ENCODE measurements around the gene GDF2.

- TF ChIP-seq CTCF (IDR thresholded peaks at IDR 0.05; ENCODE audit: insufficient read depth, low read length): no peak
- no peak for TF ChIP-seq REST (IDR thresholded peaks at IDR 0.05; ENCODE audit: insufficient replicate concordance, low read depth)
- no peak for TF ChIP-seq GABPA (IDR thresholded peaks at IDR 0.05; ENCODE audit: low read depth)
These were observed 42.7 kb downstream of the GDF2 start for GRCh38 chr10:47364911-47365310.
